DOHH2 (cell line): ENCODE measurements around the gene UBN1.

Experiments used
- H3F3A ChIP-seq: fragments of 200-600 bp; sonication (generic), shearing (Covaris generic); 2 replicates; pipeline ENCODE4 v1.6.0; 2016; ENCODE audit warnings: antibody characterized with exemption, mild to moderate bottlenecking; ENCODE audit not compliant: control insufficient read depth, insufficient read depth
- H3K27ac ChIP-seq: fragments of 200-600 bp; sonication (generic); 2 replicates; pipeline ENCODE4 v1.5.1; 2014; ENCODE audit warnings: low read depth, mild to moderate bottlenecking, low read length, moderate library complexity
- H3K27me3 ChIP-seq: fragments of 200-600 bp; sonication (generic); 2 replicates; pipeline ENCODE4 v1.6.1; 2014; ENCODE audit warnings: mild to moderate bottlenecking, low read length, mixed read lengths; ENCODE audit not compliant: control insufficient read depth
- H3K36me3 ChIP-seq: fragments of 200-600 bp; sonication (generic); 2 replicates; pipeline ENCODE4 v1.6.1; 2014; ENCODE audit warnings: mild to moderate bottlenecking, low read length, moderate library complexity, mixed read lengths; ENCODE audit not compliant: control insufficient read depth
- H3K4me1 ChIP-seq: fragments of 200-600 bp; sonication (generic); 2 replicates; pipeline ENCODE4 v1.6.1; 2014; ENCODE audit warnings: mild to moderate bottlenecking, low read length, mixed read lengths; ENCODE audit not compliant: control insufficient read depth
- H3K4me2 ChIP-seq: fragments of 200-600 bp; sonication (generic); 2 replicates; pipeline ENCODE4 v1.6.0; 2014; ENCODE audit warnings: mild to moderate bottlenecking, low read length, moderate library complexity
- H3K4me3 ChIP-seq: fragments of 200-600 bp; sonication (generic); 2 replicates; pipeline ENCODE4 v1.5.1; 2014; ENCODE audit warnings: mild to moderate bottlenecking, low read length, mixed read lengths
- H3K79me2 ChIP-seq: fragments of 200-600 bp; sonication (generic); 2 replicates; pipeline ENCODE4 v1.6.1; 2014; ENCODE audit warnings: mild to moderate bottlenecking, low read length, mixed read lengths; ENCODE audit not compliant: control insufficient read depth
- H3K9me2 ChIP-seq: fragments of 200-600 bp; sonication (generic); replicated peaks from 2 replicates; pipeline ENCODE4 v1.6.1; 2014; ENCODE audit warnings: mild to moderate bottlenecking, low read length, mixed read lengths; ENCODE audit not compliant: control insufficient read depth
- H3K9me3 ChIP-seq: fragments of 200-600 bp; sonication (generic); 2 replicates; pipeline ENCODE4 v1.6.1; 2014; ENCODE audit warnings: antibody characterized with exemption, low read length, mixed read lengths; ENCODE audit not compliant: control insufficient read depth, insufficient read depth
- H4K20me1 ChIP-seq: fragments of 200-600 bp; sonication (generic); 2 replicates; pipeline ENCODE4 v1.6.0; 2014; ENCODE audit warnings: low read depth, mild to moderate bottlenecking, antibody characterized with exemption, low read length, moderate library complexity; ENCODE audit not compliant: control insufficient read depth, insufficient read depth
- EZH2phosphoT487 ChIP-seq: fragments of 200-600 bp; sonication (generic); IDR thresholded peaks from 2 replicates; pipeline ENCODE4 v1.6.1; 2017; ENCODE audit warnings: borderline replicate concordance, mild to moderate bottlenecking, antibody characterized with exemption, low read length, moderate library complexity, mixed read lengths
- TF ChIP-seq, protein P1 (sequence below): fragments of 200-600 bp; sonication (generic); IDR thresholded peaks from one replicate; pipeline ENCODE4 v1.5.1; 2014; ENCODE audit warnings: antibody characterized with exemption, mild to moderate bottlenecking, low read depth, low read length; ENCODE audit not compliant: poor library complexity, severe bottlenecking

UBN1 gene

DNA sequence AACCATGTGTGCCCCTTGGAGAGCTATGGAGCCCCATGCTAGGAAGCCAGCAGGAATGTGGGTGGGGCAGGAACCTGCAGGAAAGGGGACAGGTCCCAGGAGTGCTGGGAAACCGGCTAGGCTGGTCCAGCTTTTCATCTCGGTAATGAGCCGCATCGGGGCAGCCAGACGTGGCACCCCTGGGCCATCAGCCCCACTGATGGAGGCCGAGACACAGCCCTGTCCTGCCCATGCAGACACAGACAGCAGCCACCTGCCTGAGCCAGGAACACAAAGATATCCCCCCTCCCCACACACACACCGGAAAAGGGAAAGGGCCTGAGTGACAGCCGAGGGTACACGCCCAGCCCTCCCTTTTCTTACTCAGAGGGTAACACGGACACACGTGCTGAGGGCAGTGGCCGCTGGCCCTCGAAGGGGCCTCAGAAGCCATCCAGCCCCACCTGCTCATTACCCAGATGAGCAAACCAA, 71.5 kb downstream of the UBN1 start:
- no peak overlapping the region for H3K27ac ChIP-seq
- H3K27me3 ChIP-seq, result no peaks in the 10 kb centered on the region
- H3K4me1 ChIP-seq, result no peaks in the 10 kb centered on the region
- H3K79me2 ChIP-seq, result no peaks in the 10 kb centered on the region
- no peak overlapping the region for H3K4me2 ChIP-seq
- no peaks in the 10 kb centered on the region for H3K36me3 ChIP-seq
- H3K9me2 ChIP-seq, result no peaks in the 10 kb centered on the region
- no peak overlapping the region for H3K4me3 ChIP-seq
- H4K20me1 ChIP-seq, result no peaks in the 10 kb centered on the region
- H3F3A ChIP-seq, result no peaks in the 10 kb centered on the region
- H3K9me3 ChIP-seq, result no peaks in the 10 kb centered on the region
- TF ChIP-seq EZH2phosphoT487, result no peak
- TF ChIP-seq, protein P1, sequence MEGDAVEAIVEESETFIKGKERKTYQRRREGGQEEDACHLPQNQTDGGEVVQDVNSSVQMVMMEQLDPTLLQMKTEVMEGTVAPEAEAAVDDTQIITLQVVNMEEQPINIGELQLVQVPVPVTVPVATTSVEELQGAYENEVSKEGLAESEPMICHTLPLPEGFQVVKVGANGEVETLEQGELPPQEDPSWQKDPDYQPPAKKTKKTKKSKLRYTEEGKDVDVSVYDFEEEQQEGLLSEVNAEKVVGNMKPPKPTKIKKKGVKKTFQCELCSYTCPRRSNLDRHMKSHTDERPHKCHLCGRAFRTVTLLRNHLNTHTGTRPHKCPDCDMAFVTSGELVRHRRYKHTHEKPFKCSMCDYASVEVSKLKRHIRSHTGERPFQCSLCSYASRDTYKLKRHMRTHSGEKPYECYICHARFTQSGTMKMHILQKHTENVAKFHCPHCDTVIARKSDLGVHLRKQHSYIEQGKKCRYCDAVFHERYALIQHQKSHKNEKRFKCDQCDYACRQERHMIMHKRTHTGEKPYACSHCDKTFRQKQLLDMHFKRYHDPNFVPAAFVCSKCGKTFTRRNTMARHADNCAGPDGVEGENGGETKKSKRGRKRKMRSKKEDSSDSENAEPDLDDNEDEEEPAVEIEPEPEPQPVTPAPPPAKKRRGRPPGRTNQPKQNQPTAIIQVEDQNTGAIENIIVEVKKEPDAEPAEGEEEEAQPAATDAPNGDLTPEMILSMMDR, result no peak

DNA sequence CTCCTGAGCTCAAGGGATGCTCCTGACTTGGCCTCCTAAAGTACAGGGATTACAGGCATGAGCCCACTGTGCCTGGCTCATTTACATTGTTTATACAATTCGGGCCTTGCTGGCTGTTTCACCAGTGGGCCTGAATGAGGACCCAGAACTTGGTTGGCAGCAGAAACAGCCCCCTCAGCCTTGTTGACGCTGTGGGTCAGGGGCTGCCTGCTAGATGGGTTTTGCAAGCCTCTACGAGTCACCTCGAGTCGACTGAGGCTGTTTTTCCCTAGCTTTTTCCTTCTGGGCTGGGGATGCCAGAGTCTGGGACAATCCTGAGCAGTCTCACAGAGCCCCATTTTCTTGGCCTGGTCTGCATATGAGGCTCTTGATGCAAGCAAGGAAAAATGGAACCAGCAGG, 73.5 kb downstream of the UBN1 start:
- H3K27me3 ChIP-seq, result no peaks in the 10 kb centered on the region
- H3K27ac ChIP-seq, result no peak overlapping the region
- no peaks in the 10 kb centered on the region for H3K4me1 ChIP-seq
- H4K20me1 ChIP-seq, result no peaks in the 10 kb centered on the region
- TF ChIP-seq EZH2phosphoT487, result no peak
- TF ChIP-seq, protein P1, result no peak
- no peaks in the 10 kb centered on the region for H3F3A ChIP-seq
- no peaks in the 10 kb centered on the region for H3K9me2 ChIP-seq
- H3K36me3 ChIP-seq, result no peaks in the 10 kb centered on the region
- no peak overlapping the region for H3K4me3 ChIP-seq
- no peaks in the 10 kb centered on the region for H3K79me2 ChIP-seq
- H3K9me3 ChIP-seq, result no peaks in the 10 kb centered on the region; the same call in 1 of the 2 replicates
- H3K4me2 ChIP-seq, result no peak overlapping the region

DNA sequence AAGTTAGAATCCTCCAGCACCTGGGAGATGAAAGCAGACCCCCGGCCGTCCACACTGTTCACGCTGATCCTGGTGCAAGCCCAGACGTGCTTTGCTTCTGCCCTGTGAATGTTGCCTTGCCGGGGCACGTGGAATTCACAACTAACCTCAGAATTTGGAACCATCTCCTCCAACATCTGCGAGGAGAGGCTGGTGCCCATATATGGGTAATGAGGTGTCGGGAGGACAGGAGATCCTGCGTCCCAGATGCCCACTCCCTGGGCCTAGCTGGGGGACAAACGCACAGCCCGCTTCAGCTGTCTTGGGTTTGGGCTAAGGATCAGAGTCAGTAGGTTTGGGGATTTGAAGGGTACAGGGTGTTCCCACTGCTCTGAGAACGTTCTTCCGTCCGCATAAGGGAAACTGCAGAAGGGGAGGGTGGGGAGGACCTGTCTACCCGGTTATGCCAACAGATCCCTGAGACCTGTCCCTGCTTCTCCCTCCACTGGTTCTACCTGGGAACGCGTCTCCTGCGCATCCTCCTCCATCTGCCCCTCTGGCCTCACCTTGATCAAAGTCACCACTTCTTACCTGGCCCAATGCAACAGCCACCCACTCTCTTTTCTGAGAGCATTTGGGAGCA, 75.6 kb downstream of the UBN1 start:
- no peak overlapping the region for H3K27ac ChIP-seq
- TF ChIP-seq EZH2phosphoT487, result no peak
- TF ChIP-seq, protein P1, result no peak
- no peaks in the 10 kb centered on the region for H3K36me3 ChIP-seq
- no peak overlapping the region for H3K4me3 ChIP-seq
- H3K79me2 ChIP-seq, result no peaks in the 10 kb centered on the region
- H3K4me1 ChIP-seq, result no peaks in the 10 kb centered on the region
- H3K9me2 ChIP-seq, result no peaks in the 10 kb centered on the region
- H3F3A ChIP-seq, result no peaks in the 10 kb centered on the region
- no peaks in the 10 kb centered on the region for H3K27me3 ChIP-seq
- H4K20me1 ChIP-seq, result no peaks in the 10 kb centered on the region
- H3K4me2 ChIP-seq, result no peak overlapping the region
- peaks cover 14% of the 10 kb centered on the region for H3K9me3 ChIP-seq
